IPS-NIHi7 (cell line): ENCODE measurements around the gene ROPN1.
A peak's percentile ranks its signal among the peaks of the same experiment; 100 is the strongest.
"Not testable (repeated sequence)": the region's sequence is repeated elsewhere in the genome, so short reads cannot be mapped to it uniquely, and the experiment has no call there.

Experiments used
- DNase-seq: peaks from one replicate; pipeline ENCODE4 v3.0.0; 2012; ENCODE audit warnings: mixed read lengths; ENCODE audit errors: extremely low spot score

Gene ROPN1

DNA sequence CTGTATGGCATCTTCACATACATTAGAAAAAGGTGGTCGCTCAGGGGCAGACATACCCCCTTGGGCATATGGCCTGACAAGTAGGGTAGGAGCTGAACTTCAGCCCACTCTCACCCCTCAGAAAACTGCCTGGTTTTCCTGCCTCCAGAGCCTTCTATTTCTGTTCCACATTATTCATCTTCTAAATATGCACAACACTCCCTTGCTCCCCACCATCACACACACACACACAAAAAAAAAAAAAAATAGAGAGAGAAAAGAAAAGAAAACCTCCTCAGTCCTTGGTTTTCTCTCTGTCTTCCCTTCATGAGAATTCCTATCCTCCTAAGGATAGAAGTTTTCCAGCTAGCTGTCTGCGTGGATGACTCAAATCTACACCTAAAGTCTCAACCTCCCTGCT, 5.6 kb upstream of the ROPN1 start:
- no peak for DNase-seq

DNA sequence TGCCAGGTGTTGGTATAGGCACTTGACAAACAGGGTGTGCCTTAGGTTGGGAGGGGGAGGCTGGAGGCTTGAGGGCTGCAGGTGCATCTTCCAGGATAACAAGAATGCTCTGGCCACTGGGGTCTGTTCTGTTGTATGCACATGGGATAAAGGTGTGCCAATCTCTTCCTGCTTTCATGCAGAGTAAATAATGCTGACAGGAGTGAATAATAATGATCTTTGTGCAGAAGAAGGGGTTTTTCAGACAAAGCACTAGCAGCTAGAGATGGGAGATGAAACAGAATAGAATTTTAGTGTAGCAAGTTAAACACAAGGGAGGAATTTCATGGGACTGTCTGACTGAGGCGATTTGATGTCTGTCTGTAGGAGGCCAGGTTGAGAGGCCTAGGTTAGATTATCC, 1.9 kb upstream of the ROPN1 start:
- no peak for DNase-seq

DNA sequence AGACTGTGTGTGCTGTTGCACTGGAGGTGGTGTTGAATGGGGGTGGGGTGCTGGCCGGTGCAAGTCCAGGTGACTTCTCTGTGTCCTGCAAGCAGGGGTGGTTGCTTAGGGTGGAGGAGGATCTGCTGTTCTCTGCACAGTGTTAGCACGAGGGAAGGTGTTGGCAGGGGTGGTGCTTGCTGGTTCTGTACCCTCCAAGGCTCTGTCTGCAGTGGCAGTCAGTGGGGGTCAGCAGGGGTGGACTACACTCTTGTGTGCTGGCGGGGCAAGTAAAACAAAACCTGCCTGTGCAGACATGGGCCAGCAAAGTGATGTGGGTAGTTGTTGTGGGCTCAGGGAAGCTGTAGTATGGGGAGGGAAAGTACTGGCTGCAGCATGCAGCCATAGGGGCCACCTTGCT, 5.5 kb downstream of the ROPN1 start:
- DNase-seq: no peak

DNA sequence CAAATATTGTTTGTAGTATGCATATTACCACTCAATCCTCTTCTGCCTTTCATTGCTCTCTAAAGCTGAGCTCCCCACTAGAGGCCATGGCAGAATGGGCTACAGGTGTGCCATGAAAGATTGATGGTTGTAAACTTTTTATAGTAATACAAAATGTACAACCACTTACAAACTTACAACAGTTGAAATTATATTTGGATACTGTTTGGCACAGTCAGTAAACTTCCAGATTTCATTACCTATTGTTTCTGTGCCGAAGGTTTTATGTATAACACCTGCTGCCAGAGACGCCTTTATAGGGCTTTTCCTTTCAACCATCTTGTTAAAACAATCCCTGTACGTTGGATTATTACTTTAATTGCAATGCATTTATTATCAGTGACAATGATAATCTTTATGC, 7.0 kb downstream of the ROPN1 start:
- no peak for DNase-seq

DNA sequence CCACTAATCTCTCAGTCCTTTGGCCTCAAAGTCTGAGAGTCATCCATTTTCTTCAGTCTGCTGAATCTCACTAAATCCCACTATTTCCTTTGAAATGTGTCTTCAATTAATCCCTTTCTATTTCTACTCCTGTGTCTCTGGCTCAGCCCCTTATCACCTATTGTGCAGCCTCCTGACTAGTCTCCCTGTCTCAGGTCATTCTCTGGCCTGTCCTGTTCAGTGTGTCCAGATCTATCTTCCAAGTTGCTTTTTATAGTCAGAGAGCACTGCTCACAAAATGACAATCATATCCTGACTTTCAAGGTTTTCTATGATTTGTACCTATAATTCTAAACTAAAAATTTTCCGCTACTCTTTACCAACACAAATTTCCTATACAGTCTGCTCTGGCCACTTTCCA, 7.6 kb downstream of the ROPN1 start:
- no peak for DNase-seq

DNA sequence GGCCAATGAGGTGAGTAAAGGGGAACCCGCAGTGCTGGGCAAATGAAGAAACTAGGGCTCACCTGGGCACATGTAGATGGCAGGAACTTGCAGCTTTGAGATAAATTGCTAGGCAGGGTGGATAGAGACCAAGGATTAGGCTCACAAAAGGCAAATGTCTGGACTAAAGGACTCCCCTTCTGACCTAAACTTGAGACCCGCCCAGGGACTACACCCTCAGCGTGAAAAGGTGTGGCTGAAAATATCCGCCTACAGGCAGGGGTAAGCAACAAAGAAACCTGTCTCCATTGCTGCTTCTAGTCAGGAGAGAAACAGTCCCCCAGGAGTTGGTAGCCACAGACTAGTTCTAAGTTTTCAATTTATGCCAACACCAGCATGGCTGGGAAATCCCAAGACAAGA, 10.6 kb downstream of the ROPN1 start:
- not testable (repeated sequence) for DNase-seq

DNA sequence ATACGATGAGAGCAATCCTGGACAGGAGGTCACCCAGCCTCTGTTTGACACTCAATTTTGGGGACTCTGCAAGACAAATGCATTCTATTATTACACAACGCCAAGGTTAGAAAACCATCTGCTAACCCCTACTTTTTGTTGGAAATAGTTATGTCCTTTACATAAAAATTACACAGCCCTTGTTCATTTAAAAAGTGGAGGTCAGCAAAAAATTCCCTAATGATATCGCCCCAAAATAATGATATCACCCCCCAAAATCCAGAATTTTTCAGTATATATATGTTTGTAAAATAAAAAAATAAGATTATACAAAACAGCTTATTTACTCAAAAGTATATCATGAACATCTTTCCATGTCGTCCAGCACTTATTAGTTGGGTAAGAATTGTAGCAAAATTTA, 11.4 kb downstream of the ROPN1 start:
- DNase-seq: no peak

DNA sequence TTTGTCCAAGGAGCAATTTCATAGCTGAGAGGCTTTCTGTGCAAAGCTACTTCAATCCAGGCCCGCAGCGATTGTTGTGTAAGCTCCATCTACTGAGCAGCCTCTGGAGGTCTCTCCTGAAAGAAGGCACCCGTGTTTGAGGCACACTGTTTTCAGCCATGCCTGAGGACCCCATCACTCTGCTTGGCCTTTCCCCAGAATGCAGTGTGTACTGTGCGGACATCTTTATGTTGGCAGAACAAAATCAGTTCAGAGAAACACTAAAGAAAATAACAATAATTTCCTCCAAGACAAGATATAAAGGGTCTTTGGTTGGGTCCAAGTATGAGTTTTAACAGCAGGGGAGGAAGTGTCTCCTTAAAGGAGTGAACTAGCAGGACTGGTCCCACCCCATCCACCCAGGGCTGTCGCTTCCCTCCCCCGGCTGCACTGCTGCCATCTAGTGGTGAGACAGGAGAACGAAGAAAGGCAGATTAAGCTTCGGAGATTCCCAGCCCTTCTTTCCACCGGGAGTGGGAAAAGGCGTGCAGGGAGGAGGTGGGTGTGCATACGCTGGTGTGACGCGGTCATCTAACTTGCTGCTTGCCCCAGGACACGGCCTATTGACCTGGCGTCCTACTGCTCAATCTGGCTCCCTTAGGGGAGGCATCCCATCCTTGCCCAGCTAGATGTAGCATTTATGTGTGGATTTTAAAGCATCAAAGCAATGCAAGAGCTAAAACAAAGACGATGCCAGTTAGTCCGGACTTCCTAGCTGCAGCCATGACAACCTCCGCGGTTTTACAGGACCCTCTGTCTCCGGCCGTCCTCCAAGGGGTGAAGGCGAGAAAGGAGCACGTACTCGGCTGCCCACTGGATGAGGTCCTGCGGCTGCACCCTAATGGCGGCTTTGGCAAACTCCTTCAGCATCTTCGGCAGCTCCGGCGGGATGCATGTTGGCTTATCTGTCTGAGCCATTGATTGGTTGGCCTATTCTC, 12.1 kb downstream of the ROPN1 start:
- peak; percentile 29 for DNase-seq

DNA sequence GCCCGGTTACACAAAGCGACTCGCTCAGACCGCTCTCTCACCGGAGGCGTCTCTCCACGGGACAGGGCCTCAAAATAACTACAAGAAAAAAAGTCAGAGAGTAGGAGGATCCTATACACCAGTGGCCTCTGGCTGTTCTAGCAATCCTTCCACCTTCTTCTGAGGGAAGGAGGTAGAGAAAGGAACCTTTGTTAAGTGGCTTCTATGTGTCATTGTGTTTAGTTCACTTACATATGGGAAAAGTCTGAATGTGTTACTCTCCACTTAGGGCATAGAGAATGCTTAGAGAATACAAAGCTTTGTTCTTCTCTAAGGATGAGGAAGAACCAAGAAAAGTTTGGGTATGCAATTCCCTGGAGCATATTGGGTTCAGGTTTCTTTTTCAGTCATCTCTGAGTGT, 15.0 kb downstream of the ROPN1 start:
- DNase-seq: not testable (repeated sequence)

DNA sequence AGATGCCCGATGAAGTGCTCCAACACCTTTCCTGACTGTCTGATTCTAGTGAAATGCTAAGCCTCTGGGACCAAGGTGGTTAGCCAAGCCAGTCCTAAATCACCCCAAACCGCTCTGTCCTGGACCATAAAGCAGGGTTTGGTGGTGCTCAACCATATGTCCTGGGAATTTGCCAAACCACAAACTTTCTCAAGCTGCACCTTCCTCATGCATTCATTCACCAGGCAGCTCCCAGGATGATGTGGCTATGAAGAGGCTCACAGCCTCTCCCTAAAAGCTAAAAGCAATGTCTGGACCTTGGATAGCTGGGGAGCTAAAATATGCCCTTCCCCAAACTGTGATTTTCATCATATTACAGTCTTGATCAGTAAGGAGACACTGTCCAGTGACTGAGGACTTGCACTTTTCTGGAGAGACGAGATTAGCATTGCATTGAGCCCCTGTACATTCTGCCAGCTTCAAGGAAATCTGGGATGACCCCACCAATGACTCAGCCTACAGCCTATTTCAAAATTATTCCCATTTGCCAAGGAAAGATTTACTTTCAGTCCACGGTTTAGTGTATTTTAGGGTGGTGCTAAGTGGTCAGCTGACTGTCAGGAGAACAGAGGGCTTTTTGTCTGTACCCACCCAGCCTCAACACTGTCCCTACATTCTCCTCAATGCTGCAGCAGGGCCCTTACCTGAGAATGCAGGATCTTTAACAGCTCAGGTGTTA, 15.6 kb downstream of the ROPN1 start:
- DNase-seq: not testable (repeated sequence)

DNA sequence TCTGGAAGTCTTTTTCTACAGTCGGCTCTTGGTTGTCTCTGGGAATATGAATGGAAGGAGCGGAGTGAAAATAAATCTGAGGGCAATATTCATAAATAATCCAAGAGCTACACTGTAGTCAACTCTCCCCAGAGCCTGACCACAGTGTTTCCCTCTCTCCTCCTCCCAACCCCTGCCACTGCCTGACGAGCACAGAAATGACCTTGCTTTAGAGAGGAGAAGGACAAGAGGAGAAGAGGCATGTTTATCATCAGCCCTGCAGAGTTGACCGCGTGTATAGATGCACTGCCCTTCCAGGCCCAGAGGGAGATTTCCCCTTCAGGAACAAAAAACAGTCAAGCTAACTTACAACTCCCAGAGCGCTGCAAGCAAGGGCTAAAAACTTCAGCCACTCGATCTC, 16.9 kb downstream of the ROPN1 start:
- DNase-seq: not testable (repeated sequence)

DNA sequence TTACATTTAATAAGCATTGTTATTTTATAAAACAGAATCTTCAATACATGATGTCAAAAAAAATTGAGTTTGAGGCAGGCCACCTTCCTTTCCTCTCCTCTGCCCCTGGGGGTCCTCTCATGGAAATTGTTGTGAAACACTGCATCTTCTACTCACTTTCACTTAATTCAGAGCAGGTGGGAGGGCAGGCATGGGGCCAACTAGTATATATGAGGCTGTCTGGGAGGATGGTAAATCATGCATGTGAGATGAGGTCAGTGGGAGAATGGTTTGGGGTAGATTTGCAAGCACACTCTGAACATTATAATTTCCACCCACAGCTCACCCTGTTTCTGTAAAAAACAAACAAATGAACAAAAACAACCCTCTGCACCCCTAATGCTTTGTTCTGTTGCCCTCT, 20.5 kb downstream of the ROPN1 start:
- DNase-seq: no peak

DNA sequence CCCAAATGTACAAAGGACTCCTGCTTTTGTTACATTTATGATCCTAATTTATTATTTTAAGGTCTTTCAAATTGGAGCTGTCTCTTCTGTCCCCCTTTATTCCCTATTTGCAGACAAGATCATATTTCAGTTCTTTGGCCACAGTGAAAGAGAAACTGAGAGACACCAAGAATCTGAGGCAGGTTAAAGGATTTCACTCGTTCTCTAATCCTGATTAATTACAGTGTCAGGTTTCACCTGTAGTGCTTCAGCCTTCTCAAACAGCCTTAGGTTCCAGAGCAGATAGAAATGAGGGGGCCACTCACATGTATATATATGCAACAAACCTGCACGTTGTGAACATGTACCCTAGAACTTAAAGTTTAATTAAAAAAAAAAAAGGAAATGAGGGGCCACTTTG, 24.7 kb downstream of the ROPN1 start:
- not testable (repeated sequence) for DNase-seq

DNA sequence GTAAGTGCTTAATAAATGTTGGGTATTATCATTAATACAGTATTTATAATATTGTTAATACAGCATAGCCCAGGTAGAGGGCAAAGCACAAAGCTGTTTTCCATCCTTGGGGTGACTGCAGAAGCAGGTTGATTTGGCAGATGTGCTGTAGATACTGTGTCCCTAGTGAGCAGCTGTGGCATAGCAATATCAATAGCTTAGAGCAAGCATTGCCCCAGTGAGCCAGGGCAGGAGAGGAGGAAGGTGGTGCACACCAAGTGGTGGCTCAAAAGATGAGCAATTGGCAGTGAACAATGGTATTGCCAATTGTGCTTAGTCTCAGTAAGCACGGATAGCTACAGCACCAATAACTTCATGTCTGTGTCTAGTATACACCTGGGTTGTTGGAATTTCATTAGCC, 25.1 kb downstream of the ROPN1 start:
- not testable (repeated sequence) for DNase-seq

DNA sequence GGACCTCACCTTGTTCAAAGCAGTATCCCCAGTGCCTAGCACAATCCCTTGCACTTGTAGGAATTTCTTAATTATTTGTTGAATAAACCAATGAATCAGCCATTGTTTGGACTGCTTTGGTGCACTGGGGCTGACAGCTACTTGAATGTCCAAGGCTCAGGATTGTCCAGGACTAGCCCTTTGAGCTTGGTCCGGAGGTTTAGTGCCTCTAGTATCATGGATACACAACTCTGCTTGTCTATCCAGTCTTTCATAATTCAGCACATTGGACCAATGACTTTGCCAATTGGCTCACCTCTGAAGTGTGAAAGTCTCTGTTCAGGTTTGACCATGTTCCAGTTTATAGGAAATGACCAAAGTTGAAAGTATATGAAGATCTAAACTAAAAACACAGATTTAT, 27.1 kb downstream of the ROPN1 start:
- DNase-seq: not testable (repeated sequence)

DNA sequence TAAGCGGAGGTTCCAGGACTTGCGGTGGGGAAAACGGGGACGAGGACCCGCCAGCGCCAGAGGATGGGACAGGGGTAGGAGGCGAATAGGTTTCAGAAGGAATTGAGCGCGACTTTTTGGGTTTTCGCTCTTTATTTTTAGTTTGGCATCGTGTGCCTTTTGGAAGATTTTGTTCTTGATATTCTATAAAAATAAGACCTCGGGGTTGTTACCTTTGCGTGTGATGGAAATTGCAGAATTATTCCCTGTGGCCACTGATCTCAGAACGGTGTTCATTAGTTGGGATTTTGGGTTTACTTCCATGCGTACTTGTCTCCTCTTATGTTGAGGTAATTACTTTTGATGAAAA, 30.4 kb downstream of the ROPN1 start:
- DNase-seq: no peak

DNA sequence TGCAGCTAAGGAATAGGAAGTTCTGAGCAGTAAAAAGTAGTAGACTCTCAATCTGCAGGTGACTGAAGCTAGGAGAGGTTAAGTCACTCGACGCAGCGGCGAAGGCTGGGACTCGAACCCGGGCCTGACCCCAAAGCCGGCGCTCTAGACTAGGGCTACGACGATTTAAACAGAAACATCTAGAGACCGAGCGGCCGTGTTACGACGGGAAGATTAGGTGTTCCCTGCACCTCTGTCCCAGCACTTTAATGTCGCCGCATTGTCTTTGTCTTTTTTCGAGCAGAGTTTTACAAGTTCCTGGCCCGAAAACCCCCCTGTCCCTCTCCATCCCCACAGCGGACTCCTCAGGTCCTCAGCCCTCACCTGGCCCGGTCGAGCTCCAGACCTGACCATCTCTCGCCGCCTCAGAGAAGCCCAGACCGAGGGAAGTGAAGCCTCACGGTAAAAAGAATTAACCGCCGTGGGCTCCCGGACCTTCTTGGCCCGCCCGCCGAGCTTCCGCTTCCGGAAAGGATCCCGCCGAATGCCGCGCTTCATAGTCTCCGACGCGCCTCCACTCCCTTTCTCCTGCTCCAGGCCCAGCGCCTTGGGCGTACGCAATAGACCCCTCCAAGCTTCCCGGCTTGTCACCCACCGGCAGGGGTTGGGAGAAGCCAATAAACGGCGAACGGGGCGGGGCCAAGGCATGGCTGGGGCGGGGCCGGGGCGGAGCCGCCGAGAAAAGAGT, 31.0 kb downstream of the ROPN1 start, which contains the start of gene CCDC14:
TSS of gene CCDC14 (minus strand) at position 449 of the 727 bp plus-strand sequence. CDS start at position 393, 56 bp downstream.
- peak; percentile 96 for DNase-seq

DNA sequence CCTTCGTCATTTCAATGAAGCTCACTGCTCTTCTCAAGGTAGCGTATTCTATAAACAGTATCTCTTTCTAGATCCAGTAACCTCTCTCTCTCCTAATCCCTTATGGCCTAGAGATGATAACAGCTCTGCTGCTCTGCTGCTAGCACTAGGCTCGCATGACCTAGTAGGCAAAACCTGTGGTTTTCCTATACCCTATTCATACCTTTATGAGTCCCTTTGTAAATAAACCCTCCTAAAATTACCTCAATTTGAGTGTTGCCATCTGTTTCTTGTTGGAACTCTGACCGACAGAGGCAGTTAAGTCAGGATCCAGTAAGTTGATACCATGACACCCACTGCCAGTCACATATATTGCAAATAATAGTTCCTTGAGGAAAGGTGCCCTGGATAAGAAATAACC, 38.2 kb downstream of the ROPN1 start:
- no peak for DNase-seq

DNA sequence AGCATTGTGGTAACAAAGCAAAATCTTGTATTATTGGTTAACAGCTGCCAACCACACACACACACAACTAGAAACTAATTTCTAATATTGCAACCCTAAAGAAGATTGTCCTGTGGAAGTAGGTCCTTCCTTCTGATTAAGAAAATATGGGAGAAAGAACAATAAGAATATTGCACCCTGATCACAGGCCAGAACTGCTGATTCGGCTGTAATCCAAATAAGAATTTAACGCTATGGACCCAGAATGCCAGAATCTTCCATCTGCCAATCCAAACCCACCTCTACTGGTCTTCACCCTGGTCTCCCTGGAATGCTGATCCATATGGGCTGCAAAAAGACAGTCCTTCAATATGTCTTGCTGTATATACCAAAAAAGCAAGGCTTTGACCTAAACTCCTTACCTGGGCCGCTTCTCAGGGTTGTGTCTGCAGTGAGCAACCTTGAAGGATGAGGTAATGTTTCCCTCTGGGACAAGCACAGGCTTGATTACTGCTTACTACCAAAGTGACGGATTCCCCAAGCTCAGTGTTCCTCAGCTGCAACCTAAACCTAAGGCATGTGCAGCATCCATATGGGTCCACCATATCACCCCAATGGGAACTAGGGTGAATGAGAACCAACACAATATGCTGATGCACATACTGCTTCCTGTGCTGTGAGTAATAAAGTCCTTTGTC, 38.9 kb downstream of the ROPN1 start:
- DNase-seq: no peak

DNA sequence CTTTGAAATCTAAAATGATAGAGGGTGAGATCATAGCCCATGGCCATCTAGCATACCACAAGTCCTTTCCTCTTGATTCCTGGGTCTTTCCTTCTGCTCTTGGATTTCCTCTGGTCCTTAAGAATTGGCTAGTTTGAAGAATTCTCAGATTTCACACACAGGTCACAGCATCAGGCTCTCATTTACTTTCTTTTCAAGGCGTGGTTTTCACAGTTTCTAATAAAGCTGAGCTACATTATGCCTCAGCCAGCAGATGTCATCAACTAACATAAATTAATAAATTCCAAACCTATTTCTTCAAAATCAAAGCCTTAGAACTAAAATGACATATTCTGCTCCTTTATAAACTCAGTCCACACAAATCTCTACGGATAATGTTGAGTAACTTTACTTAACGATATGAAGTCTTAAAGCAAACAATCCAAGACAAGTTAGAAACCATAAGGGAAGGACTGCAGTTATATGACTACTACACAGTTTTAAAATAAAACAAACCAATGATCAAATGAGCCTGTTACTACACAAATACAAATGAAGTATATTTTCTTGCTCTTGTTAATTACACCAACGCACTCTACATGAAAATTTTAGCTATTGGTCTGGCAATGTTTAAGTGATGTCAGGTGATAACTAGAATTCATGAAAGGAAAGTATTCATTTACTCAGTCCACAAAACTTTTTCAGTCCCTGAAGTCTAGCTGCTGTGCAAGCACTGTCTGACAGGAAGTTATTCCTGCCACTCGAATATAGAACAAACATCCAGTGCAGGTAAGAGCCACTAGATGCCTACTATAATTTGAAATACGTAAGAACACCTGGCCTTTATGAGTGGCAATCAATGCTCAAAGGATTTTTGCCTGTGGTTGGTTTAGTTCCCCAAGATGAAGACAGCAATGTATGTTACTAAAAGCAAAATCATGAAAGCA, 40.1 kb downstream of the ROPN1 start:
- DNase-seq: no peak

DNA sequence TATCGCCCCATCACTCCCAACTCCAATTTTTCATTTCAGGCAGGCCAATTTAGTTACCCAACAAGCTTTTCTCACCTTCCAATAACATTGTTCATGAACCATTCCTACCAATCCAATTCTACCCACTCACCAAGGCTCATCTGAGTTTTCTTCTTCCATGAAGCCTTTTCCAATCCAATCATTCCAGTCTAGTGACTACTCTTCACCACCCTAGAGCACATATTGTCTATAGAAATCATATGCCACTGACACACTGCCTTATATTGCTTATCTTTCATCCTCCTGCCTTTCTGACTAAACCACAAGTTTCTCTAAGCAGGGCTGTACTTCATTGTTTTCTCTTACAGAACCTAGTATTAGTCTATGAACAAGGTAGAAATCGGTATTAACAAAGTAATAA, 42.3 kb downstream of the ROPN1 start:
- DNase-seq: no peak
